Endothelial cell of umbilical vein (primary cell): ENCODE results near the gene ANP32E. TPM values are rescaled to one million over a fixed set of nuclear protein-coding genes. Genes with fewer than 3 reads are reported as not detected.
A peak's percentile ranks its signal among the peaks of the same experiment; 100 is the strongest.

Experiments used
- BruUV-seq: library from RNA; stranded (reverse); fragments of 400-500 nt; replicated peaks from 2 replicates; lab custom pipeline; 2021; lab: Mats Ljungman, UMichigan
- CTCF ChIA-PET: fragments of 300-600, 350-600 bp; sonication (Branson Sonifier 250); formaldehyde crosslinking; loops from one replicate; lab custom pipeline; 2021; ENCODE audit warnings: antibody characterized with exemption, inconsistent platforms; lab: Charles Lee
- POLR2A ChIA-PET: fragments of 300-600, 350-600 bp; sonication (Branson Sonifier 250); formaldehyde crosslinking; loops from one replicate; lab custom pipeline; 2021; ENCODE audit warnings: antibody characterized with exemption, inconsistent platforms; lab: Charles Lee
- DNase-seq: peaks from one replicate; pipeline ENCODE4 v3.0.0-alpha.2; 2011; ENCODE audit warnings: low read depth, low spot score
- FAIRE-seq: peaks from 2 replicates; lab custom pipeline; 2011; peaks lifted over from hg19 to GRCh38; lab: Jason Lieb, UNC
- H2AFZ ChIP-seq: 2 replicates; pipeline ENCODE4 v1.6.0; 2012; ENCODE audit warnings: low read depth, low read length, control low read depth, inconsistent platforms
- H3K27ac ChIP-seq: 2 replicates; pipeline ENCODE4 v1.5.1; 2011; ENCODE audit warnings: low read depth, mild to moderate bottlenecking, control low read depth, low read length, moderate library complexity; ENCODE audit not compliant: insufficient read depth
- H3K27me3 ChIP-seq, 2 experiments: 2 replicates each; pipeline versions ENCODE4 v1.6.0 to v1.6.1; 2011; ENCODE audit warnings: low read length in 2 of 2, mixed read lengths in 1 of 2; ENCODE audit not compliant: control insufficient read depth in 2 of 2, insufficient read depth in 2 of 2
- H3K36me3 ChIP-seq, 2 experiments: 2 replicates in 1 of 2; 3 replicates in 1 of 2; pipeline ENCODE4 v1.5.1; 2011; ENCODE audit warnings: low read length in 2 of 2, mild to moderate bottlenecking in 1 of 2, moderate library complexity in 1 of 2; ENCODE audit not compliant: control insufficient read depth in 2 of 2, insufficient read depth in 2 of 2; ENCODE audit errors: extremely low read depth in 1 of 2
- H3K4me1 ChIP-seq: 3 replicates; pipeline ENCODE4 v1.5.1; 2011; ENCODE audit warnings: mild to moderate bottlenecking, low read length; ENCODE audit not compliant: control insufficient read depth, insufficient read depth; ENCODE audit errors: extremely low read depth
- H3K4me2 ChIP-seq: 2 replicates; pipeline ENCODE4 v1.6.1; 2011; ENCODE audit warnings: low read length, control low read depth, mixed read lengths; ENCODE audit not compliant: insufficient read depth
- H3K4me3 ChIP-seq, 3 experiments: fragments of 200-600 bp in 1 of 3; sonication (generic), shearing (Covaris generic) in 1 of 3; replicated peaks in 1 of 3; 2 replicates each; pipeline ENCODE4 v1.5.1; 2011 to 2016; ENCODE audit warnings: control low read depth in 3 of 3, low read length in 3 of 3, mild to moderate bottlenecking in 2 of 3, inconsistent platforms in 1 of 3, low read depth in 1 of 3, moderate library complexity in 1 of 3; ENCODE audit not compliant: insufficient read depth in 1 of 3
- H3K79me2 ChIP-seq: 2 replicates; pipeline ENCODE4 v1.6.0; 2012; ENCODE audit warnings: low read length, inconsistent platforms; ENCODE audit not compliant: control insufficient read depth, insufficient read depth
- H3K9ac ChIP-seq: replicated peaks from 2 replicates; pipeline ENCODE3; 2011; ENCODE audit warnings: low read length, control low read depth; ENCODE audit not compliant: insufficient read depth; ENCODE audit errors: extremely low read depth
- H3K9me1 ChIP-seq: replicated peaks from 3 replicates; pipeline ENCODE4 v1.6.0; 2011; ENCODE audit warnings: mild to moderate bottlenecking, low read length; ENCODE audit not compliant: control insufficient read depth, insufficient read depth; ENCODE audit errors: extremely low read depth
- H3K9me3 ChIP-seq: replicated peaks from 2 replicates; pipeline ENCODE4 v1.5.1; 2012; ENCODE audit warnings: low read length, inconsistent platforms; ENCODE audit not compliant: control insufficient read depth, insufficient read depth
- H4K20me1 ChIP-seq: replicated peaks from 2 replicates; pipeline ENCODE3; 2011; ENCODE audit warnings: mild to moderate bottlenecking, low read length; ENCODE audit not compliant: control insufficient read depth, insufficient read depth; ENCODE audit errors: extremely low read depth
- FOS ChIP-seq: IDR thresholded peaks from 2 replicates; pipeline ENCODE4 v1.6.1; 2011; ENCODE audit warnings: mild to moderate bottlenecking, low read length, moderate library complexity, borderline replicate concordance; ENCODE audit not compliant: insufficient read depth
- GATA2 ChIP-seq: IDR thresholded peaks from 2 replicates; pipeline ENCODE4 v1.7.0; 2011; ENCODE audit warnings: low read depth, mild to moderate bottlenecking, moderate library complexity, mixed read lengths, low read length; ENCODE audit not compliant: insufficient read length, insufficient read depth
- MYC ChIP-seq: IDR thresholded peaks from one replicate; pipeline ENCODE4 v1.6.1; 2011; ENCODE audit warnings: mild to moderate bottlenecking, low read depth, low read length
- POLR2AphosphoS5 ChIP-seq: IDR thresholded peaks from 2 replicates; pipeline ENCODE4 v1.6.1; 2012; ENCODE audit warnings: low read depth, mild to moderate bottlenecking, control low read depth, low read length, moderate library complexity; ENCODE audit not compliant: insufficient read depth
- dilution Hi-C: fragments of 300-500 bp; cut with MboI; formaldehyde crosslinking; loops from one replicate; pipeline ENCODE4 v1.15.0; 2019; ENCODE audit warnings: low sequenced_read_pairs; ENCODE audit not compliant: extremely low pct_ligation_motif_present
- intact Hi-C: fragments of 100-400 bp; cut with micrococcal nuclease; formaldehyde crosslinking; loops from one replicate; pipeline ENCODE4 v1.10.0; 2022
- polyA plus RNA-seq, 4 experiments: library from polyadenylated mRNA; depleted of rRNA in 3 of 4; stranded (reverse) in 3 of 4; unstranded in 1 of 4; fragments of >200 nt; gene quantifications; 2 replicates each; pipeline versions ENCODE4 v1.2.1 to v1.2.3, GENCODE V29; 2011 to 2012; ENCODE audit warnings: missing spikeins in 1 of 4
- total RNA-seq: library from RNA; stranded (reverse); gene quantifications from 2 replicates; pipeline ENCODE4 v1.2.3, GENCODE V29; 2021

Gene ANP32E
- total and polyA plus RNA-seq, 2 donors (not counting 3 experiments of a cell fraction or from before 2014, with no cell fraction given) = 6.8 to 53.4 TPM

- H3K4me2 ChIP-seq = peak overlapping the region; percentile 96
- H3K79me2 ChIP-seq = peaks cover 40% of the 10 kb centered on the region
- peak overlapping the region; percentile 84 for H2AFZ ChIP-seq
- H3K27ac ChIP-seq = peak overlapping the region; percentile 61
- CTCF ChIA-PET = interaction anchor here (1.1 to 1.2 kb wide), 2 partner anchors 46 to 48 kb away, joined by 3 to 5 read pairs; no protein-coding TSS in a partner anchor
- intact Hi-C loops (loop anchor here (5.0 to 10.0 kb wide), 2 partner anchors 132 to 959 kb away; partner anchors contain the start of genes PIP5K1A and VPS72), dilution Hi-C loops (no loop called here)
- H4K20me1 ChIP-seq = no peaks in the 10 kb centered on the region
- H3K27me3 ChIP-seq = no peaks in the 10 kb centered on the region
- peak overlapping the region; percentile 72 to 95 (median 86) for H3K4me3 ChIP-seq
- H3K9me3 ChIP-seq = no peaks in the 10 kb centered on the region
- peak overlapping the region; percentile 91 for H3K9ac ChIP-seq
- FAIRE-seq = no peak
- DNase-seq = peak; percentile 41
- BruUV-seq = no TSS peak
- POLR2A ChIA-PET = no interaction called here
- peaks cover 11% of the 10 kb centered on the region for H3K4me1 ChIP-seq
- no peaks in the 10 kb centered on the region for H3K9me1 ChIP-seq
- no peak for TF ChIP-seq GATA2
- TF ChIP-seq FOS = peak; percentile 40
- H3K36me3 ChIP-seq = no peaks in the 10 kb centered on the region
Observed at GRCh38 chr1:150235294-150235851, 539 bp downstream of the ANP32E start.

- TF ChIP-seq POLR2AphosphoS5 (peak; percentile 33), MYC (no peak)
- CTCF ChIA-PET = interaction anchor here (1.2 to 1.8 kb wide), 2 partner anchors 22 to 48 kb away, joined by 3 to 6 read pairs; no protein-coding TSS in a partner anchor
- BruUV-seq = TSS peak; percentile 75
- Histone ChIP-seq H3K4me3 (peak overlapping the region; percentile 72 to 95 (median 86)), H3K79me2 (peaks cover 40% of the 10 kb centered on the region), H3K36me3 (no peaks in the 10 kb centered on the region), H3K27ac (peak overlapping the region; percentile 61), H3K4me2 (peak overlapping the region; percentile 96), H2AFZ (peak overlapping the region; percentile 84), H3K4me1 (peaks cover 11% of the 10 kb centered on the region), H3K9me1 (no peaks in the 10 kb centered on the region), H3K9ac (peak overlapping the region; percentile 91), H3K9me3 (no peaks in the 10 kb centered on the region), H3K27me3 (no peaks in the 10 kb centered on the region), H4K20me1 (no peaks in the 10 kb centered on the region)
- dilution Hi-C loops = no loop called here
- FAIRE-seq (peak; percentile 72), DNase-seq (peak; percentile 76)
- intact Hi-C loops = loop anchor here (5.0 to 10.0 kb wide), 2 partner anchors 133 to 960 kb away; partner anchors contain the start of genes PIP5K1A and VPS72
- POLR2A ChIA-PET = no interaction called here
Observed at GRCh38 chr1:150234566-150235293, 1.2 kb downstream of the ANP32E start.
